LNCAP (cell line): ENCODE measurements around the gene BCAS1.

Experiments
- TF ChIP-seq, protein P1 (sequence below): fragments of 450-650 bp; IDR thresholded peaks from 2 replicates; pipeline ENCODE4 v1.5.1; 2017; ENCODE audit warnings: mild to moderate bottlenecking

The BCAS1 gene

DNA sequence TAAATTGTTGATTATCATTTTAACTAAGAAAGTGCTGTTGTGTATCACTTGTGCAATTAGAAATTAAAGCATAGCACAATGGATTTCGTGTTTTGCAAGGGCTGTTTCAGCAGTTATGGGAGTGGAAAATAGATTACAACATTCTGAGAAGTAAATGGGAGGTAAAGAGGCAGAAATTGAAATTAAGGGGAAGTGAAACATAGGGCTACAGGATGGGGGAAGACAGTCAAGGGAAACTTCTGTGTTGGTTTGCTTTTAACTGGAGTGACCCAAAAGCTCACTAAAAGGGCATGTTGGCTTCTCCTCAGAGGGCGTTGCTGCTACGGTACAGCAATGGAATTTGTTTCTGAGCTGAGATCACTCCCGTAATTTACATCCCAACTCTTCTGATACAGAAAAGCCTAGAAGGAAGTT lies 147.5 kb downstream of the BCAS1 start:
- TF ChIP-seq, protein P1, sequence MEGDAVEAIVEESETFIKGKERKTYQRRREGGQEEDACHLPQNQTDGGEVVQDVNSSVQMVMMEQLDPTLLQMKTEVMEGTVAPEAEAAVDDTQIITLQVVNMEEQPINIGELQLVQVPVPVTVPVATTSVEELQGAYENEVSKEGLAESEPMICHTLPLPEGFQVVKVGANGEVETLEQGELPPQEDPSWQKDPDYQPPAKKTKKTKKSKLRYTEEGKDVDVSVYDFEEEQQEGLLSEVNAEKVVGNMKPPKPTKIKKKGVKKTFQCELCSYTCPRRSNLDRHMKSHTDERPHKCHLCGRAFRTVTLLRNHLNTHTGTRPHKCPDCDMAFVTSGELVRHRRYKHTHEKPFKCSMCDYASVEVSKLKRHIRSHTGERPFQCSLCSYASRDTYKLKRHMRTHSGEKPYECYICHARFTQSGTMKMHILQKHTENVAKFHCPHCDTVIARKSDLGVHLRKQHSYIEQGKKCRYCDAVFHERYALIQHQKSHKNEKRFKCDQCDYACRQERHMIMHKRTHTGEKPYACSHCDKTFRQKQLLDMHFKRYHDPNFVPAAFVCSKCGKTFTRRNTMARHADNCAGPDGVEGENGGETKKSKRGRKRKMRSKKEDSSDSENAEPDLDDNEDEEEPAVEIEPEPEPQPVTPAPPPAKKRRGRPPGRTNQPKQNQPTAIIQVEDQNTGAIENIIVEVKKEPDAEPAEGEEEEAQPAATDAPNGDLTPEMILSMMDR, result no peak

DNA sequence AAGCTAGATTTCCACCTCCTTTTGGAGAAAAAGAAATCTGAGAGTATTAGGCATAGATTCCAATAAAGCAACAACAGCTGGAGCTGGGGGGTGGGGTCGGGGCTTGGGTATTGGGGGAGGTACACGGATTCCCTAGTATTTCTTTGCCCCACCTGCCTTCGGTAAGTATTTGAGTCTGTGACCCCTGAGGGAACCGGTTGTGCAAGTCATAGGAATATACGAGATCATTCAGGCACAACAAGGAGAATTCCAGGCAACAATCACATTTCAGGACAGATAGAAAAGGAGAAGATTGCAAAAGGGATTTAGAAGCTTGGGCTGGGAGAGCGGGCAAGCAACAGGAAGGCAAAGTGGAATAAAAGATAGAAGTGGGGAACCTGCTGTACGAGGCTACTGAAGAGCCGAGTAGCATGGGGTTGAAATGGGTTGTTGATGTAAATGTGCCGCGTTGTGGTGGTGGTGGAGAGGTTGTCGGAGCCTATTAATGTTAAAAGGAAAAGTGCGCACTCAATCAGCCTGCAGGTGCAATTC lies 148.9 kb downstream of the BCAS1 start:
- TF ChIP-seq, protein P1, result no peak

DNA sequence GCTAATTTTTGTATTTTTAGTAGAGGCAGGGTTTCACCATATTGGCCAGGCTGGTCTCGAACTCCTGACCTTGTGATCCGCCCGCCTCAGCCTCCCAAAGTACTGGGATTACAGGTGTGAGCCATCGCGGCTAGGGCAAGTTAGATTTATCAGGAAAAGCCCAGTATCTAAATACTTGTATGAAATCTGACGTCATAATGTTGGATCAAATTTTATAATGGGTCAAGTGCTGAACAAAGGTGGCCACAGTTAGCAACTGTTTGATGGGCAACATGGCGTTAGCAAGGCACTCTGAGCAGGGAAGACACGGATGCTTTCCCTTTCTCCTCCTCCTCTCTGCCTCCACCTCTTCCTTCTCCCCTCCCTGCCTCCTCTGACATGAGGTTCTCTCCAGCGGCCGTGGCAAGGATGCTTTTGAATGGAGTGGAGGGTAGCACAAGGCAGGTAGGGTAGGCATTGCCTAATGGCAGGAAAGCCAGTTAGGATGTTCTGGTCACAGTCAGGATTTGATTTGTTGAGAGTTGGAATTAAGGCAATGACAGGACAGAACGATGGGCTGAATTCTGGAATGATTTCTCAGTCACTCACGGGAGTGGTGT lies 149.6 kb downstream of the BCAS1 start:
- TF ChIP-seq, protein P1, result no peak

DNA sequence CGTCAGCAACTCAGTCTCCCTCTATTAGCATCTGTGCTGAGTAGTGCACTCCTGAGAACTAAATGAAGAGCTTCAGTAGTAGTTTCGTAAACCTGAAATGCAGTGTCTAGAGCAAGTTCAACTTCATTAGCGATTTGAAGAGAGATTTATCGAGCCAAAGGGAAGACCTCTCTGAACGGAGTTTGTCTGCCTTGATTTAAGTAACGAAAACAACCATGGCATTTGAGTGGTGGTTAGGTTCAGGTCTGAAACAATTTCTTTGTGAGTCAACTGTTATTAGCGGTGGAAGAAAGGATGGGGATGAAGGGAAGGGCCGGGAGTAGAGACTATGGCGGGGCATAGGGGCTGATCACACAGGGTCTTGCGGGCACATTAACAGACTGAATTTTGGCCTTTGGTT lies 150.5 kb downstream of the BCAS1 start:
- TF ChIP-seq, protein P1, result no peak

DNA sequence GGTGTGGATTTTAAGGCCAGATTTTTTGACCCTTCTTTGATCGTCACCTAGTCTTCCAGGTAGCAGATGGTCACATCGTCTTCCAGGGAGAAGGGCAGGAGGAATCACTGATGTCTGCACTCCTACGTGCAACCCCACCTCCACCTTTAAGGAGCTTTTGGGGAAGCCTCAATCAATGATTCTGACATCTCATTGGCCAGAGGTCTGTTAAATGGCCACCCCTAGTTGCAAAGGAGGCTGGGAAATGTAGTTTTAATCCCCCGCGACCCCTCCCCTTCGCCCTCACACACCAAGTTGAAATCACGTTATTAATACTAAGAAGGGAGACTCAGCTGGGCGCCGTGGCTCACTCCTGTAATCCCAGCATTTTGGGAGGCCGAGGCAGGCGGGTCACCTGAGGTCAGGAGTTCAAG lies 151.4 kb downstream of the BCAS1 start:
- TF ChIP-seq, protein P1, result no peak

DNA sequence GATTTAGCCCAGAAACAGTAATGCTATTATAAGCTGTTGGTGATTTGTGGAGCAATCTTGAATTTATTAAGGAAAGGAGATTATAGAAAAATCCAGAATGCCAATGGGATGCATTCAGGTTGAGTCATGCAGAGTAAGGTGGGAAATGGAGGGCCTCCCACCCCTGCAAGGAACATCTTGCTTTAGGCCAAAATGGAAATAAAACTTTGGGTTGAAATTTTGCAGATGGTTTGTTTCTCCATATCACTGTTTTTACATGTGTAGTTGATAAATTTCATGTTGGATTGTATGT lies 152.4 kb downstream of the BCAS1 start:
- TF ChIP-seq, protein P1, result no peak

DNA sequence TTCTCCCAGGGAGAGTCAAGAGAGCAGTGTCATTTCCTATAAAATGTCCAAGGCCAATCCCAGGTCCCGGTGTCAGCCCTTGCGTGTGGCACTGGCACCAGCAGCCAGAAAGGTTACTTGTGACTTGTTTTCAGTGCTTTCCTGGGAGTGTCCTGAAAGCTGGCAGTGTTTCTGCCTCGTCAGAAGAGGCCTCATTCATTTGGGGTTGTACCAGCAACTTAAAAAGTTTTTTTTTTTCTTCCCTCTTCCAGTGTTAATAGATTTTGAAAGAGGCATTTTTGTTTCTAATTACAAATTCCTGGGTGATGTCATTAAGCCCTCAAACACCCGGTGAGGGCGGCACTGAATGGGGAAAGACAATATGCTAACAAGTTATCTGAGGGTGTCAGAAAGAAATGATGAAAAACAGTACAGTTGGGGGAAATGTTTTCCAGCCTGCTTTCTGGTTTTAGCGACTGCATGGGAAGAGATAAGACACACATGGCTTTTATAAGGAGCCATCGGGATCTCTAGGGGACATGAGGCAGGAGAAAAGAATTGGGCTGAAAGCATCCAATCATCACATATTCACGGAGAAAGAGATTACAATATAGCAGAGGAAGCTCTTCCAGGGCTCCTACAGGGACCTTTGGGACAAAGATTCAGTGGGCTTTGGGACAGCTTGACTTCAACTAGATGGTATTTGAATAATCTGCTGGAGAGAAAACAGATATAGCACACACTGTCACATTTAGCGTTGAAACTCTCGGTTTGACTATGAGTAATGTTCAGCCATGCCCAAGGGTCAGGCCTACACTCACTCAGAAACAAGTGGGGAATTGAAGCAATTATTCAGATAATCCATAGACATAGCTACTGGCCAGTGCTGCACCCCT lies 153.0 kb downstream of the BCAS1 start:
- TF ChIP-seq, protein P1, result no peak
